Activated T-helper 17 cell treated with anti-CD3 and anti-CD28 coated beads, Interleukin-2, amount 50 U/mL, for 72 hours (primary cell): ENCODE results near the gene SLX4IP. TPM values are rescaled to one million over a fixed set of nuclear protein-coding genes. Genes with fewer than 3 reads are reported as not detected.

Experiments used
- ATAC-seq: fragments of 150-1000 bp; cut with Tn5 transposase; replicated peaks from 2 replicates; pipeline ENCODE4 v1.10.0; 2021; ENCODE audit warnings: mild to moderate bottlenecking, moderate library complexity
- H3K27ac Mint-ChIP-seq: one replicate; pipeline ENCODE4 v1.8.0; 2022; ENCODE audit warnings: mixed read lengths
- H3K27me3 Mint-ChIP-seq: one replicate; pipeline ENCODE4 v1.8.0; 2022; ENCODE audit warnings: mixed read lengths
- H3K36me3 Mint-ChIP-seq: one replicate; pipeline ENCODE4 v1.8.0; 2022; ENCODE audit warnings: low read depth, mild to moderate bottlenecking, mixed read lengths
- H3K4me1 Mint-ChIP-seq: one replicate; pipeline ENCODE4 v1.8.0; 2022; ENCODE audit warnings: mixed read lengths
- H3K4me3 Mint-ChIP-seq: one replicate; pipeline ENCODE4 v1.8.0; 2022; ENCODE audit warnings: mild to moderate bottlenecking, mixed read lengths
- H3K9me3 Mint-ChIP-seq: one replicate; pipeline ENCODE4 v1.8.0; 2022; ENCODE audit warnings: mixed read lengths
- total RNA-seq, 2 donors: library from RNA; stranded (reverse); gene quantifications; one replicate each; pipeline ENCODE4 v1.2.3, GENCODE V29; 2022

The SLX4IP gene
- total RNA-seq, 2 donors from 2014 or later: 3.9 to 4.0 TPM

- Mint-ChIP-seq H3K36me3 (no peaks in the 10 kb centered on the region), H3K27me3 (peaks cover 14% of the 10 kb centered on the region), H3K9me3 (no peaks in the 10 kb centered on the region), H3K4me1 (no peaks in the 10 kb centered on the region), H3K4me3 (no peak overlapping the region), H3K27ac (no peak overlapping the region)
- no peak for ATAC-seq
Observed at GRCh38 chr20:10645205-10645570, 210.1 kb downstream of the SLX4IP start.

- H3K4me1 Mint-ChIP-seq: no peaks in the 10 kb centered on the region
- H3K27me3 Mint-ChIP-seq: peaks cover 14% of the 10 kb centered on the region
- ATAC-seq: no peak
- H3K27ac Mint-ChIP-seq: no peak overlapping the region
- no peak overlapping the region for H3K4me3 Mint-ChIP-seq
- H3K36me3 Mint-ChIP-seq: no peaks in the 10 kb centered on the region
- H3K9me3 Mint-ChIP-seq: no peaks in the 10 kb centered on the region
Observed at GRCh38 chr20:10646006-10646405, 210.9 kb downstream of the SLX4IP start.

GRCh38 chr20:10646886-10647420 is 211.8 kb downstream of the SLX4IP start:
- H3K27me3 Mint-ChIP-seq: peaks cover 14% of the 10 kb centered on the region
- no peak overlapping the region for H3K27ac Mint-ChIP-seq
- H3K4me1 Mint-ChIP-seq: no peaks in the 10 kb centered on the region
- no peak for ATAC-seq
- no peaks in the 10 kb centered on the region for H3K36me3 Mint-ChIP-seq
- H3K9me3 Mint-ChIP-seq: no peaks in the 10 kb centered on the region
- no peak overlapping the region for H3K4me3 Mint-ChIP-seq

- no peaks in the 10 kb centered on the region for H3K36me3 Mint-ChIP-seq
Observed at GRCh38 chr20:10647471-10647870, 212.4 kb downstream of the SLX4IP start.

DNA sequence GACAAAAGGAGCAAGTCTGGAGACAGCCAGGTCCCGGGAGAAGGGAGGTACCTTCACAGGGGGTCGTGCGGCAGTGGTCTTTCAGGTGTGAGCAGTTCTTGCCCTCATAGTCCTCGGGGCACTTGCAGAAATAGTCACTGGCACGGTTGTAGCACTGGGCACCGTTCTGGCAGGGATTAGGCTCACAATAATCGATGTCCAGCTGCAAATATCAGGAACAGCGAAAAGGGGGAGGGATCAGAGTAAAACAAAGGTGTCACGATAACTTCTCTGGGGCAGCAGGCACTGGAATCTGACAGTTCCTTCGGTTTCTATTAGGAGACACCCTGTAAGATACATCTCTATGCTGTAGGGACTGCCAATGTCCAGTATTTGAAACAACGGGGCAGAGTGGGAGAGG is 212.8 kb downstream of the SLX4IP start:
- Mint-ChIP-seq H3K4me3 (no peak overlapping the region), H3K36me3 (no peaks in the 10 kb centered on the region), H3K27me3 (peaks cover 14% of the 10 kb centered on the region), H3K9me3 (no peaks in the 10 kb centered on the region), H3K27ac (no peak overlapping the region), H3K4me1 (no peaks in the 10 kb centered on the region)
- ATAC-seq: no peak

More at GRCh38 chr20:10647471-10647870, 212.4 kb downstream of the SLX4IP start:
- ATAC-seq: no peak
- H3K9me3 Mint-ChIP-seq: no peaks in the 10 kb centered on the region
- peaks cover 14% of the 10 kb centered on the region for H3K27me3 Mint-ChIP-seq
- H3K27ac Mint-ChIP-seq: no peak overlapping the region
- no peak overlapping the region for H3K4me3 Mint-ChIP-seq
- no peaks in the 10 kb centered on the region for H3K4me1 Mint-ChIP-seq

GRCh38 chr20:10648651-10649050 is 213.5 kb downstream of the SLX4IP start:
- Mint-ChIP-seq H3K36me3 (no peaks in the 10 kb centered on the region), H3K9me3 (no peaks in the 10 kb centered on the region), H3K4me3 (no peak overlapping the region), H3K4me1 (no peaks in the 10 kb centered on the region), H3K27ac (no peak overlapping the region), H3K27me3 (peaks cover 14% of the 10 kb centered on the region)
- ATAC-seq: no peak

GRCh38 chr20:10649080-10649796 is 214.1 kb downstream of the SLX4IP start:
- no peaks in the 10 kb centered on the region for H3K9me3 Mint-ChIP-seq
- H3K27me3 Mint-ChIP-seq: peaks cover 19% of the 10 kb centered on the region
- no peak for ATAC-seq
- no peak overlapping the region for H3K27ac Mint-ChIP-seq
- H3K4me1 Mint-ChIP-seq: no peaks in the 10 kb centered on the region
- H3K4me3 Mint-ChIP-seq: no peak overlapping the region
- H3K36me3 Mint-ChIP-seq: no peaks in the 10 kb centered on the region

GRCh38 chr20:10649797-10650160 is 214.7 kb downstream of the SLX4IP start:
- no peaks in the 10 kb centered on the region for H3K9me3 Mint-ChIP-seq
- no peak for ATAC-seq
- H3K27ac Mint-ChIP-seq: no peak overlapping the region
- no peaks in the 10 kb centered on the region for H3K4me1 Mint-ChIP-seq
- no peak overlapping the region for H3K4me3 Mint-ChIP-seq
- peaks cover 22% of the 10 kb centered on the region for H3K27me3 Mint-ChIP-seq
- H3K36me3 Mint-ChIP-seq: no peaks in the 10 kb centered on the region

DNA sequence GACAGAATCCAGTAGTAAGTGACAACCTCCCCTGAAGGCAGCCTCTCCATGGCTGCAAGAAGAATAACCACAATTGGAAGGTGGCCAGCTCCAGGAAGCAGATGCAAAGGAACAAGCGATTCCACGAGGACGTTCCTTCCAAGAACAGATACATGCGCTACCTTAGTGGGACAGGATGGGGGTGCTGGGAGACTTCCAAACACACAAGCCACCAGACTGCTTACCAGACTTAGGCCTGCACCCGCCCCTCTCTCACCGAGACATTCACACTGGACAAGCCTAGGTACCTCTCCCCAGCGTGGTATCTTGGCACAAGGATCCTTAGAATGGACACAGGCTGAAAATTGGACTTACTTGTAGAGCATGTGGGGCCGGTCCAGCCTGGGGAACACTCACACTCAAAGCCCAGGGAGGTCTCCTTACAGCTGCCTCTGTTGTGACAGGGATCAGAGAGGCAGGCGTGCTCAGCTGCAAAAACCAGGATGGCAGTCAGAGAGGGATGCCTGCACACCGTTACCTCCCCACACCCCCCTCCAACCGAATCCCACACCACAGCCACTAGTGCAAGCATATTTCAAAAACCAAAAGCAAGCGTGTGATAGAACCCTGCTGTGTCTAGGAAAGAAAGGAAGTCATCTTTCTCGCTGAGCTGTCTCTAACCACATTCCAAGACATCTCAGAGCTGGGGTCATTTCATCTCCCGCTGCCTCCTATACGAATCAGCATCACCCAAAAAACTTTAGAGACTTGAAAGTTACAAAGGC is 216.3 kb downstream of the SLX4IP start:
- no peaks in the 10 kb centered on the region for H3K4me1 Mint-ChIP-seq
- peaks cover 26% of the 10 kb centered on the region for H3K27me3 Mint-ChIP-seq
- H3K27ac Mint-ChIP-seq: no peak overlapping the region
- H3K4me3 Mint-ChIP-seq: no peak overlapping the region
- no peaks in the 10 kb centered on the region for H3K36me3 Mint-ChIP-seq
- no peak for ATAC-seq
- no peaks in the 10 kb centered on the region for H3K9me3 Mint-ChIP-seq

DNA sequence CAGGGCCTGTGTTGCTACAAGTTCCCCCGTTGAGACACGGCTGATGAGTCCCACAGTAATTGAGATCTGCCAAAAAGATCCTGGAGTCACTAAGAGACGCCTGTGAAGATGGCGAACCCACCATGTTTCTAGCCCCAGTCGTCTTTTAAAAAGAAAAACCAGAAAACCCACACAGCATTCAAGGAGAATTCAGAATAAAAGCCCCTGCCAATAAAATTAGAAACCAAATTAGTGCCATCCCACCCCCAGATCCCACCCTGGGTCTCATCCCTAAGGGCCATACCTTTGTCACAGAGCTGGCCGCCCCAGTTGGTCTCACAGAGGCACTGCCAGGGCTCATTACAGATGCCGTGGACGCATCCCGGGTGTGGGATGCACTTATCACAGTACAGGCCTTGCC is 217.1 kb downstream of the SLX4IP start:
- H3K27ac Mint-ChIP-seq: no peak overlapping the region
- H3K9me3 Mint-ChIP-seq: no peaks in the 10 kb centered on the region
- H3K36me3 Mint-ChIP-seq: no peaks in the 10 kb centered on the region
- H3K4me1 Mint-ChIP-seq: no peaks in the 10 kb centered on the region
- no peak overlapping the region for H3K4me3 Mint-ChIP-seq
- no peak for ATAC-seq
- peaks cover 26% of the 10 kb centered on the region for H3K27me3 Mint-ChIP-seq

- Mint-ChIP-seq H3K36me3 (no peaks in the 10 kb centered on the region), H3K27ac (no peak overlapping the region), H3K9me3 (no peaks in the 10 kb centered on the region), H3K27me3 (peaks cover 28% of the 10 kb centered on the region), H3K4me1 (no peaks in the 10 kb centered on the region), H3K4me3 (no peak overlapping the region)
- no peak for ATAC-seq
Observed at GRCh38 chr20:10652660-10653261, 217.7 kb downstream of the SLX4IP start.

- H3K9me3 Mint-ChIP-seq: no peaks in the 10 kb centered on the region
- no peak overlapping the region for H3K27ac Mint-ChIP-seq
- H3K27me3 Mint-ChIP-seq: peaks cover 24% of the 10 kb centered on the region
- peak; percentile 77 for ATAC-seq
- no peaks in the 10 kb centered on the region for H3K36me3 Mint-ChIP-seq
- H3K4me3 Mint-ChIP-seq: no peak overlapping the region
- no peaks in the 10 kb centered on the region for H3K4me1 Mint-ChIP-seq
Observed at GRCh38 chr20:10653599-10654249, 218.6 kb downstream of the SLX4IP start.

GRCh38 chr20:10654250-10654610 is 219.1 kb downstream of the SLX4IP start:
- H3K9me3 Mint-ChIP-seq: no peaks in the 10 kb centered on the region
- no peak for ATAC-seq
- peaks cover 22% of the 10 kb centered on the region for H3K27me3 Mint-ChIP-seq
- no peak overlapping the region for H3K27ac Mint-ChIP-seq
- no peaks in the 10 kb centered on the region for H3K4me1 Mint-ChIP-seq
- H3K36me3 Mint-ChIP-seq: no peaks in the 10 kb centered on the region
- no peak overlapping the region for H3K4me3 Mint-ChIP-seq

GRCh38 chr20:10654630-10655029 is 219.5 kb downstream of the SLX4IP start:
- no peak for ATAC-seq
- no peaks in the 10 kb centered on the region for H3K9me3 Mint-ChIP-seq
- peaks cover 22% of the 10 kb centered on the region for H3K27me3 Mint-ChIP-seq
- no peaks in the 10 kb centered on the region for H3K4me1 Mint-ChIP-seq
- H3K4me3 Mint-ChIP-seq: no peak overlapping the region
- H3K36me3 Mint-ChIP-seq: no peaks in the 10 kb centered on the region
- no peak overlapping the region for H3K27ac Mint-ChIP-seq
